Suprapubic skin (tissue), 4 donors: Measurements from ENCODE around the gene GCSH. TPM values are rescaled to one million over a fixed set of nuclear protein-coding genes. Genes with fewer than 3 reads are reported as not detected.
A peak's percentile ranks its signal among the peaks of the same experiment; 100 is the strongest.

Experiments
- DNase-seq, 2 donors: peaks; one replicate each; pipeline ENCODE4 v3.0.0-alpha.2; 2019; ENCODE audit warnings: low spot score in 2 of 2
- H3K27ac ChIP-seq: fragments of 200-600 bp; sonication (generic); one replicate; pipeline ENCODE4 v1.5.1; 2019
- H3K27me3 ChIP-seq: fragments of 200-600 bp; sonication (generic); one replicate; pipeline ENCODE4 v1.5.1; 2019
- H3K36me3 ChIP-seq: fragments of 200-600 bp; sonication (generic); one replicate; pipeline ENCODE4 v1.5.1; 2019
- H3K4me1 ChIP-seq: fragments of 200-600 bp; sonication (generic); one replicate; pipeline ENCODE4 v1.5.1; 2019
- H3K4me3 ChIP-seq: fragments of 200-600 bp; sonication (generic); one replicate; pipeline ENCODE4 v1.5.1; 2019; ENCODE audit warnings: mild to moderate bottlenecking
- H3K9me3 ChIP-seq: fragments of 200-600 bp; sonication (generic); one replicate; pipeline ENCODE4 v1.5.1; 2019
- CTCF ChIP-seq, 2 donors: fragments of 200-600 bp in 1 of 2; fragments of 450-650 bp in 1 of 2; sonication (generic) in 1 of 2; IDR thresholded peaks; one replicate each; pipeline ENCODE4 v1.5.1; 2016 to 2019; ENCODE audit warnings: antibody characterized with exemption in 2 of 2, mild to moderate bottlenecking in 1 of 2, moderate library complexity in 1 of 2
- EP300 ChIP-seq: sonication (generic); formaldehyde crosslinking; IDR thresholded peaks from one replicate; pipeline ENCODE4 v1.6.1; 2017; ENCODE audit warnings: antibody characterized with exemption
- POLR2A ChIP-seq, 2 donors: fragments of 450-650 bp; IDR thresholded peaks; one replicate each; pipeline ENCODE4 v1.6.1; 2017; ENCODE audit warnings: antibody characterized with exemption in 2 of 2, mild to moderate bottlenecking in 2 of 2, moderate library complexity in 2 of 2
- POLR2AphosphoS5 ChIP-seq, 3 donors: sonication (generic); formaldehyde crosslinking; IDR thresholded peaks; one replicate each; pipeline ENCODE4 v1.6.1; 2017; ENCODE audit warnings: antibody characterized with exemption in 3 of 3
- WGBS: methylation state at CpG from one replicate; pipeline ENCODE4 v1.1.5; 2018; 5-methylcytosine and 5-hydroxymethylcytosine counted together
- total RNA-seq, 4 donors: library from RNA; depleted of rRNA; stranded (reverse); fragments of >200 nt; gene quantifications; one replicate each; pipeline ENCODE4 v1.1.0, GENCODE V29; 2016

Gene GCSH
- total RNA-seq, 4 donors from 2014 or later: 4.7 to 16.6 (median 10.2) TPM

DNA sequence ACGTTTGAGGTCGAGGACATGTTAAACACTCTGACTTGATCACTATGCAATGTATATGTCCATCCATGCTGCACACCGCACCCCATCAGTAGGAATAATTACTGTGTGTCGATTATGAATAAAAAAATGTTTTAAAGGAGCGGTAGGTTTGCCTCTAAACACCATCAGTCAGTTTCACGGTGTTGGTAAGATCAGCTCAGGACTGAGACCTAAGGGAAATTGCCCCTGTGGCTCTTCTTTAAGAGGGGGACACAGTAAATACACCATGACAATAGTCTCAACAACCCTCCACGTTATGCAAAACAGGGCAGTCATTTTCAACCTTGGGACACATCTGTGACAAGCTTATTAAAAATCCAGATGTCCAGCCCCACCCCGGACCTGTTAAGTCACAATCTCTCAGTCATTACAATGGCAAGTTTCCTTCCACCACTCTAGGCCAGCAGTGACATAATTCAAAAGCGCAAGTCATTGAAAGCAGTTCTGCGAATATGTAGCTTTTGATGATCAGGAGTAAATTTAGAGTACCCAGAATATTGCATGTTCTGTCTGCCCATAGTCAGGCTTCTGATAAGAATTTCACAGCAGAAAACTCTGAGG is 59.3 kb downstream of the GCSH start:
- Histone ChIP-seq H3K36me3 (peaks cover 17% of the 10 kb centered on the region), H3K4me1 (peaks cover 20% of the 10 kb centered on the region), H3K27me3 (no peaks in the 10 kb centered on the region), H3K9me3 (no peaks in the 10 kb centered on the region), H3K4me3 (peak overlapping the region; percentile 72), H3K27ac (peak overlapping the region; percentile 84)
- DNase-seq: no peak
- no peak for TF ChIP-seq POLR2A (IDR thresholded peaks at IDR 0.05)
- 19% methylated on average over 10 of the region's 10 CpGs for WGBS

- H3K4me1 ChIP-seq: peaks cover 20% of the 10 kb centered on the region
- H3K36me3 ChIP-seq: peaks cover 10% of the 10 kb centered on the region
- H3K4me3 ChIP-seq: peak overlapping the region; percentile 72
- H3K9me3 ChIP-seq: no peaks in the 10 kb centered on the region
- peak overlapping the region; percentile 84 for H3K27ac ChIP-seq
- H3K27me3 ChIP-seq: no peaks in the 10 kb centered on the region
- TF ChIP-seq POLR2A (IDR thresholded peaks at IDR 0.05) (peak in 1 of 2 donors; percentile 3), CTCF (IDR thresholded peaks at IDR 0.05) (no peak)
- peak in 1 of 2 donors; percentile 62 for DNase-seq
- WGBS: 2% methylated on average over 14 of the region's 80 CpGs
Measured at GRCh38 chr16:81035975-81036750, 60.0 kb downstream of the GCSH start.

- Histone ChIP-seq H3K27me3 (no peaks in the 10 kb centered on the region), H3K4me1 (peaks cover 20% of the 10 kb centered on the region), H3K36me3 (peaks cover 6% of the 10 kb centered on the region), H3K4me3 (peak within 1 kb of the TSS; percentile 72), H3K27ac (peak within 1 kb of the TSS; percentile 84), H3K9me3 (no peaks in the 10 kb centered on the region)
- DNase-seq: peak; percentile 84 to 85
- 12% methylated on average over 22 of the region's 54 CpGs for WGBS
- TF ChIP-seq POLR2A (IDR thresholded peaks at IDR 0.05): peak in 1 of 2 donors; percentile 10
- peak; percentile 96 to 97 for TF ChIP-seq CTCF (IDR thresholded peaks at IDR 0.05)
- no peak for TF ChIP-seq POLR2AphosphoS5 (IDR thresholded peaks at IDR 0.05)
- no peak for TF ChIP-seq EP300
Measured at GRCh38 chr16:81035398-81035974, 60.7 kb downstream of the GCSH start, which contains the start of gene ATMIN. Gene ATMIN (plus strand): TSS chr16:81035842. CDS start chr16:81035871, 29 bp downstream.

Other genes with a start within 250 kb of the GCSH start
- gene CMC2, start 89.5 kb downstream of the GCSH start, total RNA-seq: 10 to 100 TPM in 3 of 4 donors, 1 to 10 TPM in 1; 8.9 to 37.8 (median 34.1) TPM
- 1 to 10 TPM; 2.5 to 7.6 (median 5.5) TPM for gene CENPN, start 89.2 kb downstream of the GCSH start, total RNA-seq
- gene ATMIN, start 60.6 kb downstream of the GCSH start, total RNA-seq: 10 to 100 TPM; 30.7 to 65.0 (median 45.5) TPM
- 1 to 10 TPM in 1 of 4 donors, under 1 TPM in 2, not detected in 1; 0.57 to 2.2 (median 0.81) TPM for gene C16orf46, start 19.2 kb downstream of the GCSH start, total RNA-seq
- under 1 TPM in 1 of 4 donors, not detected in 3; 0.26 TPM for gene BCO1, start 142.3 kb upstream of the GCSH start, total RNA-seq
- gene GAN, start 218.6 kb upstream of the GCSH start, total RNA-seq: 100 to 1,000 TPM in 3 of 4 donors, 10 to 100 TPM in 1; 74.3 to 168 (median 130) TPM